Measurements from ENCODE around the gene C14orf39.

DNA sequence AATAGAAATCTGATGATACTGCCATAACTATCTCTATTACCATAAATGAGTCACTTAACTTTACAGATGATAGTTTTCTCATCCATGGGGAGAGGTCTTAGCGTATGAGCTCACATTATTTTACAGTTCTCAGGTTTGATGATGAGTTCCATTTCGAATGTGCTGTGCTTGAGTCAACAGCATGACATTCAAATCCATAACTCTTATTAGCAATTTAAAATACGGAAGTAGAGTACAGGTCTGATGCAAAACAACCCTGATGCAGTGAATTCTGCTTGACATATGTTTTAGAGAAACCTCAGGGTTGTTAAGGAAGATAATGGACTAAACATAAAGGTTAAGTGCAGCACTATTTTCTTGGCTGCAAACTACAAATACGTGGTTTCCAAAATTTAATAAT, 30.0 kb downstream of the C14orf39 start:
- TF ChIP-seq EZH2phosphoT487 (IDR thresholded peaks at IDR 0.05; ENCODE audit: insufficient read depth, low read depth) = no peak
- no peak for TF ChIP-seq EZH2 (IDR thresholded peaks at IDR 0.05; ENCODE audit: insufficient read depth, poor library complexity, severe bottlenecking)
